ENCODE results near the gene NARF. TPM values are rescaled to one million over a fixed set of nuclear protein-coding genes. Genes with fewer than 3 reads are reported as not detected.

NARF gene
- total RNA-seq, 2 experiments from 2014 or later, result 64.2 to 69.3 TPM

DNA sequence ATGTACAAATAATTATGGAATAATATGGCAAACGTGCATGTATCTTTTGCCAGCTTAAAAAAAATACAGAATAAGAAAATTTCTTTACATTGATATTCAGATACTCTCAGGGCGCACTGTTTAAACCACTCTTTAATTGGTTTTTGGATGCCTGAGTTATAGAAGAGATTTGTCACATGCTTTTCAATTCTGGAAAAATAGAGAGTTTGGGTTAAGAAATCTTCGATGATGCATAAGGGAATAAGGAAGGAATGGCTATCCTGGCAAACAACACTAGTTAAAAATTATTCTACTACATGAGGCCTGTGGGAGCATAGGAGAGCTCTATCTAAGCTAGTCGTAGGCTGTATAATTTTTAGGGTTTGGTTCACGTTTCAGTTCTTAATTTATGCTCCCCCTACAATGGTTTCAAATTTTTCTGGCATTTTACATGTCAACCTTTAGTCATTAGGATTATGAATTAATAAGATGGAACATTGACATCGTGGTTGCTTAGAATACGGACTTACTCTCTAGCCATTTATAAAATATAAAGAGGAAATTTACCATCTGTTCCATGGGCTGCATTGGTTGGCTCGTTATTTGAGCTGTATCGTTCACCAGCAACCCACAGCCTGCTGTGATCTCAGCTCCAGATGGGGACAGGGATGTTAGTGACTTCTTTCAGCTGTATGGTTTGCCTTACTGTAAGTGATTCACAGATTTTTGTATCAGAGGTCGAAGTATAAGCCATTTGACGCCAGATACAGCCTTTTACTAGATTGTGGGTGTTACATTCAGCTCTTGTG is 15.9 kb downstream of the NARF start:
- no peak for DNase-seq
- H3K36me3 Mint-ChIP-seq (ENCODE audit: low read depth), result peaks cover 15% of the 10 kb centered on the region
- no peak overlapping the region for H3K4me3 Mint-ChIP-seq
- H3K4me1 Mint-ChIP-seq (ENCODE audit: low read depth), result no peaks in the 10 kb centered on the region
- CTCF ChIA-PET, result interaction anchor here (0.6 to 1.9 kb wide), 3 partner anchors 10 to 55 kb away, joined by 3 to 4 read pairs (median 4); no protein-coding TSS in a partner anchor
- H3K27ac Mint-ChIP-seq, result no peak overlapping the region
- H3K27me3 Mint-ChIP-seq (ENCODE audit: low read depth), result no peaks in the 10 kb centered on the region
- H3K9me3 Mint-ChIP-seq, result no peaks in the 10 kb centered on the region
- intact Hi-C loops (cut with micrococcal nuclease), result no loop called here

DNA sequence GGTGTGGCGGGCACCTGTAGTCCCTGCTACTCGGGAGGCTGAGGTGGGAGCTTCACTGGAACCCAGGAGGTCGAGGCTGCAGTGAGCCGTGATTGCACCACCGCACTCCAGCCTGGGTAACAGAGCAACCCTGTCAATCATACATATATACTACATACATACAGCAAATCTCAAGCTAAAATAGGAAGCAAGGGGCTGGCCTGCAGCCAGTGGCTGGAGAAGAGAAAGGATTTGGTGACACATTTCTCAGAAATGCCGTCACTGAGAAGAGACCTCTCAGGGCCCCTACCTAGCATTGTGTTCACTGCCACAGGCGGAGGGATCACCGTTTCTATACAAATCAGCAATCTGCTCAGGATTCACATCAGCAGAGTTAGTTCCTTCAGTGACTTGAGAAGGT is 16.9 kb downstream of the NARF start:
- no peaks in the 10 kb centered on the region for H3K9me3 Mint-ChIP-seq
- DNase-seq, result no peak
- no peak overlapping the region for H3K4me3 Mint-ChIP-seq
- CTCF ChIA-PET, result no interaction called here
- H3K36me3 Mint-ChIP-seq (ENCODE audit: low read depth), result peaks cover 13% of the 10 kb centered on the region
- no peaks in the 10 kb centered on the region for H3K27me3 Mint-ChIP-seq (ENCODE audit: low read depth)
- no peak overlapping the region for H3K27ac Mint-ChIP-seq
- intact Hi-C loops (cut with micrococcal nuclease), result no loop called here
- no peaks in the 10 kb centered on the region for H3K4me1 Mint-ChIP-seq (ENCODE audit: low read depth)

DNA sequence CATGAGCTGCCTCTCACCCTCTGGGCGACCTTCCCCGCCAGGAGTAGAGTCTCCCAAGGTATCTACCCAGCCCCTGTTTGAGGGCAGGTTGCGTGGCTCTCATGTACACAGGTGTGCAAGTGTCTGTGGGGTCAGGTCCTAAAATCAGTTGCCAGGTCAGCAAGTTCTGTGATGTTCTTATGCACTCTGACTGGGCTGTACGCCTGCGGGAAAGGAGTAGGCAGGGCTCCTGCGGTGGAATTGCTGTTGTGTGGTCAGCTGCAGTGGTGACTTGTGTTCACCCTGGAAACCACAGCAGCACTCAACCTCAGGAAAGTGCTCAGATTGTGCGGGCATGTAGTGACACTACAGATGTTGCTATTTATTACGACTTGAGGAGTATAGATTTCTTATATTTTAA is 19.4 kb downstream of the NARF start:
- intact Hi-C loops (cut with micrococcal nuclease), result no loop called here
- Mint-ChIP-seq H3K36me3 (ENCODE audit: low read depth) (peaks cover 12% of the 10 kb centered on the region), H3K4me1 (ENCODE audit: low read depth) (no peaks in the 10 kb centered on the region), H3K9me3 (no peaks in the 10 kb centered on the region), H3K4me3 (no peak overlapping the region), H3K27me3 (ENCODE audit: low read depth) (no peaks in the 10 kb centered on the region), H3K27ac (no peak overlapping the region)
- no peak for DNase-seq
- CTCF ChIA-PET, result interaction anchor here (0.6 kb wide), 1 partner anchor 471 kb away, joined by 3 read pairs; no protein-coding TSS in a partner anchor

- Mint-ChIP-seq H3K27ac (peak overlapping the region; percentile 46), H3K27me3 (ENCODE audit: low read depth) (no peaks in the 10 kb centered on the region), H3K4me3 (no peak overlapping the region), H3K9me3 (no peaks in the 10 kb centered on the region), H3K4me1 (ENCODE audit: low read depth) (no peaks in the 10 kb centered on the region), H3K36me3 (ENCODE audit: low read depth) (peaks cover 17% of the 10 kb centered on the region)
- DNase-seq, result no peak
- CTCF ChIA-PET, result no interaction called here
- intact Hi-C loops (cut with micrococcal nuclease), result no loop called here
Observed at GRCh38 chr17:82479602-82480001, 21.1 kb downstream of the NARF start.

DNA sequence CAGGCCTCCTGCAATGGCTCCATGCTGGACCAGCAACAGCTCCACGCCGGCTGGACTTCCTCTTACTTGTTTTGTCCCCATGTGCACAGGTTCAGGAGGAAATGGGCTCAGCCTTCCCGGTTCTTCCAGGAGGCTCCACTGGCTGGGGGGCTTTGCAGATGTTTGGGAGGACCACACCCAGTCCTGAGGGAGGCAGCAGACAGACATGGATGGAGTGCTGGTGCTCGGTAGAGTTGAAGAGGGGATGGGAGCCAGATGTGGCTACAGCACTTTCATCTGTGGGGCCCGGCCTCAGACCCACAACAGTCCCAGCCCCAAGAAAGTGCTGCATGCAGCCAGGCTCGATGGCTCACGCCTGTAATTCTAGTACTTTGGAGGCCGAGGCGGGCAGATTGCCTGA is 21.8 kb downstream of the NARF start:
- Mint-ChIP-seq H3K9me3 (no peaks in the 10 kb centered on the region), H3K27me3 (ENCODE audit: low read depth) (no peaks in the 10 kb centered on the region), H3K4me3 (no peak overlapping the region), H3K4me1 (ENCODE audit: low read depth) (no peaks in the 10 kb centered on the region), H3K36me3 (ENCODE audit: low read depth) (peaks cover 17% of the 10 kb centered on the region), H3K27ac (peak overlapping the region; percentile 50)
- CTCF ChIA-PET, result interaction anchor here (0.8 to 1.1 kb wide), 2 partner anchors 73 to 100 kb away, joined by 3 to 6 read pairs; no protein-coding TSS in a partner anchor
- DNase-seq, result no peak
- intact Hi-C loops (cut with micrococcal nuclease), result no loop called here

- H3K27ac Mint-ChIP-seq, result no peak overlapping the region
- no peak overlapping the region for H3K4me3 Mint-ChIP-seq
- H3K36me3 Mint-ChIP-seq (ENCODE audit: low read depth), result peaks cover 17% of the 10 kb centered on the region
- peaks cover 3% of the 10 kb centered on the region for H3K4me1 Mint-ChIP-seq (ENCODE audit: low read depth)
- intact Hi-C loops (cut with micrococcal nuclease), result no loop called here
- DNase-seq, result no peak
- no peaks in the 10 kb centered on the region for H3K9me3 Mint-ChIP-seq
- H3K27me3 Mint-ChIP-seq (ENCODE audit: low read depth), result no peaks in the 10 kb centered on the region
- CTCF ChIA-PET, result interaction anchor here (0.6 kb wide), 1 partner anchor 39 kb away, joined by 3 read pairs; no protein-coding TSS in a partner anchor
Observed at GRCh38 chr17:82483204-82483660, 24.7 kb downstream of the NARF start.

DNA sequence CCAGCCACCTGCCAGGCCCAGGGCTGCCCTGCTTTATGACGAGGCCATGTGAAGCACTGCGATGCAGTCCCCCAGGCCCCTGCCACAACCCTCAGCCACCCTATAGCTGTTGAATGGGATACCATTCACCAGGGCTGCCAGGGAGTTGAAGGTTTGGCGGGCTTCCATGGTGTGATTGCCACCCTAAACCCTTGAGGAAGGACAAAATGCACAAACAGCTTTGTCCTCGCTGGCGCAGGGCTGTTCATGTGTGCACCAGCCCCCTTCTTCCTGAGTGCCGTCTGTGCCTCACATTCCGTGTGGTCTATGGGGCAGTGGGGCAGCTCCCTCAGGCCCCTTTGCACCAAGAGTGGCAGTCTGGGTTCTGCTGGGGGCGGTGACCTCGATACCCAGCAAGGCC is 25.3 kb downstream of the NARF start:
- Mint-ChIP-seq H3K27me3 (ENCODE audit: low read depth) (no peaks in the 10 kb centered on the region), H3K4me1 (ENCODE audit: low read depth) (peaks cover 3% of the 10 kb centered on the region), H3K4me3 (no peak overlapping the region), H3K36me3 (ENCODE audit: low read depth) (peaks cover 16% of the 10 kb centered on the region), H3K27ac (no peak overlapping the region), H3K9me3 (no peaks in the 10 kb centered on the region)
- intact Hi-C loops (cut with micrococcal nuclease), result no loop called here
- CTCF ChIA-PET, result no interaction called here
- DNase-seq, result no peak

- no peak for DNase-seq
Observed at GRCh38 chr17:82486231-82487094, 27.9 kb downstream of the NARF start.

GRCh38 chr17:82487910-82488309 is 29.4 kb downstream of the NARF start:
- H3K36me3 Mint-ChIP-seq (ENCODE audit: low read depth), result peaks cover 11% of the 10 kb centered on the region
- no peaks in the 10 kb centered on the region for H3K9me3 Mint-ChIP-seq
- DNase-seq, result no peak
- H3K27me3 Mint-ChIP-seq (ENCODE audit: low read depth), result no peaks in the 10 kb centered on the region
- peaks cover 3% of the 10 kb centered on the region for H3K4me1 Mint-ChIP-seq (ENCODE audit: low read depth)
- intact Hi-C loops (cut with micrococcal nuclease), result no loop called here
- no peak overlapping the region for H3K27ac Mint-ChIP-seq
- no peak overlapping the region for H3K4me3 Mint-ChIP-seq
- CTCF ChIA-PET, result no interaction called here

More at GRCh38 chr17:82486231-82487094, 27.9 kb downstream of the NARF start:
- no peak overlapping the region for H3K4me3 Mint-ChIP-seq
- H3K4me1 Mint-ChIP-seq (ENCODE audit: low read depth), result peaks cover 3% of the 10 kb centered on the region
- H3K27me3 Mint-ChIP-seq (ENCODE audit: low read depth), result no peaks in the 10 kb centered on the region
- H3K9me3 Mint-ChIP-seq, result no peaks in the 10 kb centered on the region
- CTCF ChIA-PET, result no interaction called here
- intact Hi-C loops (cut with micrococcal nuclease), result no loop called here
- H3K27ac Mint-ChIP-seq, result peak overlapping the region; percentile 41
- H3K36me3 Mint-ChIP-seq (ENCODE audit: low read depth), result peaks cover 11% of the 10 kb centered on the region

DNA sequence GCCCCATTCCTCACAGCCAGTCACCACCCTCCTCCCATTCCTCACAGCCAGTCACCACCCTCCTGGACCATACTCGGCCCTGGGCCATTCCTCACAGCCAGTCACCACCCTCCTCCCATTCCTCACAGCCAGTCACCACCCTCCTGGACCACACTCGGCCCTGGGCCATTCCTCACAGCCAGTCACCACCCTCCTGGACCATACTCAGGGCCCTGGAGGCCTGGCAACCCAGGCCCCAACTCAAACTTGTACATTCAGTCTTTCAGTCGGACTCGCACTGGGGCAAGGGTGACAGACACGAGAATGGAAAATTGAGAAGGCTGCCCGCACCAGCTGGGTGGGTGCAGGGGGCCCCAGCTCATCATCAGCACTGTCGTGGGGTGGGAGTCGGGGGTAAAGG is 30.6 kb downstream of the NARF start:
- no peaks in the 10 kb centered on the region for H3K9me3 Mint-ChIP-seq
- CTCF ChIA-PET, result no interaction called here
- no peak for DNase-seq
- H3K27ac Mint-ChIP-seq, result no peak overlapping the region
- H3K36me3 Mint-ChIP-seq (ENCODE audit: low read depth), result peaks cover 6% of the 10 kb centered on the region
- H3K4me3 Mint-ChIP-seq, result no peak overlapping the region
- H3K27me3 Mint-ChIP-seq (ENCODE audit: low read depth), result no peaks in the 10 kb centered on the region
- intact Hi-C loops (cut with micrococcal nuclease), result no loop called here
- peaks cover 3% of the 10 kb centered on the region for H3K4me1 Mint-ChIP-seq (ENCODE audit: low read depth)

DNA sequence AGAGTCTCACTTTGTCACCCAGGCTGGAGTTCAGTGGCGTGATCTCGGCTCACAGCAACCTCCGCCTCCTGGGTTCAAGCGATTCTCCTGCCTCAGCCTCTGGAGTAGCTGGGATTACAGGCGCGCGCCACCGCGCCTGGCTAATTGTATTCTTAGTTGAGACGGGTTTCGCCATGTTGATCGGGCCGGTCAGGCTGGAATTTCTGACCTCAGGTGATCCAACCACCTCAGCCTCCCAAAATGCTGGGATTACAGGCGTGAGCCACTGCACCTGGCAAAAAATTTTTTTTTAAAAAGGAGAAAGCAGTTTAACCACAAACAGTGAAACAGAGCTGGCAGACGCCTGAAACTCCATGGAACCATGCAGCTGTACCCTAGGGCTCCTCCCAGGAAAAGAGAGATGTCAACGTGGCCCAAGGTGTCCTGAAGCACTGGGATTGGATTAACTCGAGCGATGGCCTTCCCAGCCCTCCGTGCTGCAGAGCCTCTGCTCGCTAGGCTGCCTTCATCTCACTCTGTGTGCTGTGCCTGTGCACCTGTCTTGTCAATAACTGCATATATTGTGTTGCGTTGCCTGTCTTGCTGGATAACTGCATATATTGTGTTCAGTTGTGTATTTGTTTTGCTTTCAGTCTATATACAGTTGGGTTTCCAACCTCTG is 31.4 kb downstream of the NARF start:
- no peak overlapping the region for H3K4me3 Mint-ChIP-seq
- CTCF ChIA-PET, result no interaction called here
- H3K27me3 Mint-ChIP-seq (ENCODE audit: low read depth), result no peaks in the 10 kb centered on the region
- H3K27ac Mint-ChIP-seq, result no peak overlapping the region
- peaks cover 11% of the 10 kb centered on the region for H3K4me1 Mint-ChIP-seq (ENCODE audit: low read depth)
- no peaks in the 10 kb centered on the region for H3K9me3 Mint-ChIP-seq
- intact Hi-C loops (cut with micrococcal nuclease), result loop anchor here (10.0 kb wide), 2 partner anchors 265 to 375 kb away; partner anchors contain the start of gene TBCD
- DNase-seq, result no peak
- peaks cover 6% of the 10 kb centered on the region for H3K36me3 Mint-ChIP-seq (ENCODE audit: low read depth)

- no peak overlapping the region for H3K4me3 Mint-ChIP-seq
- DNase-seq, result no peak
- CTCF ChIA-PET, result no interaction called here
- intact Hi-C loops (cut with micrococcal nuclease), result loop anchor here (10.0 kb wide), 2 partner anchors 264 to 374 kb away; partner anchors contain the start of gene TBCD
- peaks cover 11% of the 10 kb centered on the region for H3K4me1 Mint-ChIP-seq (ENCODE audit: low read depth)
- H3K9me3 Mint-ChIP-seq, result no peaks in the 10 kb centered on the region
- peaks cover 3% of the 10 kb centered on the region for H3K36me3 Mint-ChIP-seq (ENCODE audit: low read depth)
- no peak overlapping the region for H3K27ac Mint-ChIP-seq
- no peaks in the 10 kb centered on the region for H3K27me3 Mint-ChIP-seq (ENCODE audit: low read depth)
Observed at GRCh38 chr17:82490512-82491195, 32.1 kb downstream of the NARF start.

All from activated naive CD4-positive, alpha-beta T cell treated with anti-CD3 and anti-CD28 coated beads for 36 hours (primary cell).